Stomach (tissue), 4 donors: Measurements from ENCODE around the gene GCKR.

Experiments used
- CTCF ChIP-seq, 7 experiments: fragments of 450-650 bp in 4 of 7; fragments of 200-600 bp in 3 of 7; sonication (generic) in 3 of 7; IDR thresholded peaks; one replicate each; pipeline ENCODE4 v1.5.1; 2016 to 2019; ENCODE audit warnings: antibody characterized with exemption in 7 of 7, control low read depth in 2 of 7, mild to moderate bottlenecking in 1 of 7
- EP300 ChIP-seq: sonication (generic); formaldehyde crosslinking; IDR thresholded peaks from one replicate; pipeline ENCODE4 v1.6.1; 2017; ENCODE audit warnings: antibody characterized with exemption
- POLR2A ChIP-seq, 4 donors: fragments of 450-650 bp; IDR thresholded peaks; one replicate each; pipeline ENCODE4 v1.6.1; 2016; ENCODE audit warnings: antibody characterized with exemption in 4 of 4, control low read depth in 2 of 4, mild to moderate bottlenecking in 1 of 4, moderate library complexity in 1 of 4

DNA sequence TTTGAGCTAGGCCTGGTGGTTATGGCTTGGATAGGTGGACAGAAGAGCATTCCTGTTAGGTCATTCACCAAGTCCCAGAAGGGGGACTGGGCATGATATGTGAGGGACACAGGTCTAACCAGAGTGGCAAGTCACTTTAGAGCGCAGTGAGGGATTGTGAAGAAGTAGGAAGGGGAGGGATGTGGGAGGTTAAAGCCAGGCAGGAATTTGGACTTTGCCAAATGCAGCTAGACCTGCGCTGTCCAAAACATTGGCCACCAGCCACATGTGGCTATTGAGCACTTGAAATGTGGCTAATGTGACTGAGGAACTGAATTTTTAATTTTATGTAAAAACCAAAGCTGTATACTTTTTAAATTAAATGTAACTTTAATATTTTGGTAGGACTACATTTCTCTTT lies 23.7 kb downstream of the GCKR start:
- TF ChIP-seq CTCF (IDR thresholded peaks at IDR 0.05), result no peak
- TF ChIP-seq EP300, result no peak
- TF ChIP-seq POLR2A (IDR thresholded peaks at IDR 0.05), result no peak
